ENCODE measurements around the gene UBAP1L.
"Not testable (repeated sequence)": the region's sequence is repeated elsewhere in the genome, so short reads cannot be mapped to it uniquely, and the experiment has no call there.

UBAP1L gene

DNA sequence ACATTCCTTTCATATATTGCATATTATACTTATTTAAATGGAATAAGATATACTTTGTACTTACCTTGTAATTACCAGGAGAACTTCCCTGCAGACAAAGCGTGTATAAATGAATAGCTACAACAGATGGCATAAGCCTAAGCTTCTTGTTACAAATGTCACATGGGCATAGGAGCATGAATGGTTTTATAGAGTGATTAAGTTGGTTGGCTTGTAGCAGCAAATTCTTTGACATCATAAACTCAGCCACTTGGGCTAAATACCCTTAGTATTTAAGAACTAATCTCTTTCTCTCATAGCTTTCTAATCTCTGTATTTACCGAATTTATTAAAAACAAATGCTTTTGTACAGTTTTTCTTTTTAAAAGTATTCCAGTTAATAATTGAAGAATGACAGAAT is at the start of gene UBAP1L:
UBAP1L (minus strand) TSS at position 115 of the 400 bp plus-strand sequence. CDS start 8,985 bp downstream, outside the sequence.
- DNase-seq (ENCODE audit: low read depth in 1 of 2, low spot score in 1 of 2), result no peak

DNA sequence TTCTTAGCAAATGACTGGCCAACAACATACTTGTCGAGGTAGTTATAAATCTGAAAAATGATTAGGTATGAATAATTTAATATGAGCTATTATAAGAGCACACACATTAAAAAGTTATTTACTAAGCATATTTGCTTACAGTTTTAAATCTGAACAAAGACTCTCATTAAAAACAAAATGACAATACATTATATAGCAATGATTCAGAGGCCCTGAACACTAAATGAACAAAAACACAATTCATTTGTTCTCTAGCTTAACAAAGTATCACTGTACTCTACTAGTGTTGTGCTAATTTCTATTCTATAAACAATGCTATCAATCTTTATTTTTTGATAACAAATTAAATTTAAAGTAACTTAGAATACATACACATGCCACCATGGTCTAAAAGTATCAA is 49.1 kb upstream of the UBAP1L start:
- DNase-seq (ENCODE audit: low read depth in 1 of 2, low spot score in 1 of 2), result no peak

DNA sequence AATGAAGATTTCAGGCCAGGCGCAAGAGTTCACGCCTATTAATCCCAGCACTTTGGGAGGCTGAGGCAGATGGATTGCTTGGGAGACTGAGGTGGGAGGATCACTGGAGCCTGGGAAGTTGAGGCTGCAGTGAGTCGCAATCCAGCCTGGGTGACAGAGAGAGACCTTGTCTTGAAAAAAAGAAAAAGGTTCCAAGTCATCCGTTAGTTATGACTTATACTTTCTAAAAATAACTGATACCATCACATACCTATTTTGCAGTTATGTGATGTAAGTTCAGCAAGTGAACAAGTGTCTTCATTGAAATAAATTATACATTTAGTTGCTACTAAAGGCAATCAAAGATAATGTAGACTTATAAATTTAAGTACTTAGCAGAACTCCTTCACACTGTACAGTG is 48.0 kb upstream of the UBAP1L start:
- DNase-seq (ENCODE audit: low read depth in 1 of 2, low spot score in 1 of 2), result no peak

DNA sequence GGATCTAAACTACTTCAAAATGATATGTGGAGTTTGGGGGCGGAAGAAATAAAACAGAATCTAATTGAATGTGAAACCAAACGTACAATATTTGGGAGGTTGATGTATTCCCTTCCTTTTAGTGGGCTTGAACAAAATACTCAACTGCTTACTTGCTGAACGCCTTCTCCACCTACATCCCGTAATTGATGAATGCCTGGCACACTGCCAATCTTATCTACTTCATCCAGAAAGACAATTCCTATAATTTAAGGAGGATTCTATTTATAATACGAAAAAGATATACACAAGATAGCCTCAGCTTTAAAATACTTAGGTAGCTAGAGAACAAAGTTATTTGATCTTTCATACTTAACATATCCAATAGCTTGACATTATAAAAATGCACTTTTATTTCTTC is 41.7 kb upstream of the UBAP1L start:
- DNase-seq (ENCODE audit: low read depth in 1 of 2, low spot score in 1 of 2), result no peak

DNA sequence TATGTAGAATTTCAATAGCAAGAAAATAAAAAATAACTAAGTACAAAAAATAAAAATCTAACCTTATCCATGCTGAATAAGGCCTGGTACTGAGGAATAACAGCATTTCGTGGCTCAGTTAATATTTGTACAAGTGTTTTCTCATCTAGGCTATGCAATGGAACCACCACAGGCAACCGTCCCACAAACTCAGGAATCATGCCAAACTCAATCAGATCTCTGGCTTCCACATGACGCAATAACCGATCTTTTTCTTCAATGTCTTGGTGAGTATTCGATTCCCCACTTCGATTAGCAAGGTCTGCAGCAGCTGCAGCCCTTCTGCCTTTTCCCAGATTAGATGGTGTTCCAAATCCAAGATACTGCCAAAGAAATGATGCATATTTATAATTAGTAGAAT is 39.7 kb upstream of the UBAP1L start:
- DNase-seq (ENCODE audit: low read depth in 1 of 2, low spot score in 1 of 2), result no peak

DNA sequence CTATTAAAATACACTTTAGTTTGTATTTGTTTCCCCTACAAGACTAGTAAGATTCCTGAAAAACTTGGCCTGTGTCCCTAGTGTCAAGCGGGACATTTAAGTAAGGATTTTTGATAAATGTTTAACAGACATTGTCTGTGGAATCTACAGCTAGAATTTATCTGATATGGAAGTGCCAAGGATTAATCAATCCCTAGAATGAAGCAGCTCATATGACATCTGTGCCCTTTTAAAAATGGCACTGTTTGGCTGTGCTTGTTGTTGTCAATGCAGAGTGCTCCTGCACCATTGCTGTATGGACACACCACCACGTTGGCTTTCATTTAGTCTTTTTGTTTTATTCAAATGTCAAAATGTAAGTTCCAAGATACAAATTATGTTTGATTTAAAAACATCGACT is 32.9 kb upstream of the UBAP1L start:
- DNase-seq (ENCODE audit: low read depth in 1 of 2, low spot score in 1 of 2), result no peak

DNA sequence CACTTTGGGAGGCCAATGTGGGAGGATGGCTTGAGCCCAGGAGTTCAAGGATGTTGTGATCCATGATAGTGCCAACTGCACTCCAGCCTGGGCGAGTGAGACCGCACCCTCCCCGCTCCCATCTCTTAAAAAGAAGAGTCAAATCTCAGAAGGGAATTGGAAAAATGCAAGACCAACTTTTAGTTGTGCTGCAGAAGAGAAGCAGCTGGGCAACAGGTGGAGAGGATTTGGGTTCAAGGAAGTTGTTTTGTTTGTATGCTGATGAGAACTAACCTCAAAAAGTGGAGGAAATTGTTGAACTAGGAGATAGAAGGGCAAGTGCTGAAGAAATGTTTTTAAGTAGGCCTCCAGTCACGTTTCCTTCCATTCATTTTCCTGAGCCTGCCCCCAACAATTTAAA is 31.4 kb upstream of the UBAP1L start:
- no peak for DNase-seq (ENCODE audit: low read depth in 1 of 2, low spot score in 1 of 2)

DNA sequence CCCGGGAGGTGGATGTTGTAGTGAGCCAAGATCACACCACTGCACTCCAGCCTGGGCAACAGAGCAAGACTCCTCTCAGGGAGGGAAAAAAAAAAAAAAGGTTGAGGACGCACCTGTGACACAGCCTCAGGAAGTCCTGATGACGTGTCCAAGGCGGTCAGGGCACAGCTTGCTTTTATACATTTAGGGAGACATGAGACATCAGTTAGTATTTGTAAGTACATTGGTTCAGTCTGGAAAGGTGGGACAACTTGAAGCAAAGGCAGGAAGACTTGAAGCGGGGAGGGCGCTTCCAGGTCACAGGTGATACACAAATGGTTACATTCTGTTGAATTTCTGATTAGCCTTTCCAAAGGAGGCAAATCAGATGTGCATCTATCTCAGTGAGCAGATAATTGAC is 23.6 kb upstream of the UBAP1L start:
- DNase-seq (ENCODE audit: low read depth in 1 of 2, low spot score in 1 of 2), result not testable (repeated sequence)

DNA sequence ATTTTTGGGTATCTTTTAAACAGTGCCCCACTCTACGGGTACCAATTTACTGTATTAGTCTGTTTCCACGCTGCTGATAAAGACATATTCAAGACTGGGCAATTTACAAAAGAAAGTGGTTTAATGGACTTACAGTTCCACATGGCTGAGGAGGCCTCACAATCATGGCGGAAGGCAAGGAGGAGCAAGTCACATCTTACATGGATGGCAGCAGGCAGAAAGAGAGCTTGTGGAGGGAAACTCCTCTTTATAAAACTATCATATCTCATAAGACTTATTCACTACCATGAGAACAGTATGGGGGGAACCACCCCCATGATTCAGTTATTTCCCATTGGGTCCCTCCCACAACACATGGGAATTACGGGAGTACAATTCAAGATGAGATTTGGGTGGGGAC is 22.9 kb upstream of the UBAP1L start:
- not testable (repeated sequence) for DNase-seq (ENCODE audit: low read depth in 1 of 2, low spot score in 1 of 2)

DNA sequence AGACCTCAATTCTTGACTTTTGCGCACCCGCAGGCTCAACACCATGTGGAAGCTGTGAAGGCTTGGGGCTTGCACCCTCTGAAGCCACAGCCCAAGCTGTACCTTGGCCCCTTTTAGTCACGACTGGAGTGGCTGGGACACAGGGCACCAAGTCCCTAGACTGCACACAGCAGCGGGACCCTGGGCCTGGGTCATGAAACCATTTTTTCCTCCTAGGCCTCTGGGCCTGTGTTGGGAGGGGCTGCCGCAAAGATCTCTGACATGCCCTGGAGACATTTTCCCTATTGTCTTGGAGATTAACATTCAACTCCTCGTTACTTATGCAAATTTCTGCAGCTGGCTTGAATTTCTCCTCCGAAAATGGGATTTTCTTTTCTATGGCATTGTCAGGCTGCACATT is 22.1 kb upstream of the UBAP1L start:
- DNase-seq (ENCODE audit: low read depth in 1 of 2, low spot score in 1 of 2), result not testable (repeated sequence)

DNA sequence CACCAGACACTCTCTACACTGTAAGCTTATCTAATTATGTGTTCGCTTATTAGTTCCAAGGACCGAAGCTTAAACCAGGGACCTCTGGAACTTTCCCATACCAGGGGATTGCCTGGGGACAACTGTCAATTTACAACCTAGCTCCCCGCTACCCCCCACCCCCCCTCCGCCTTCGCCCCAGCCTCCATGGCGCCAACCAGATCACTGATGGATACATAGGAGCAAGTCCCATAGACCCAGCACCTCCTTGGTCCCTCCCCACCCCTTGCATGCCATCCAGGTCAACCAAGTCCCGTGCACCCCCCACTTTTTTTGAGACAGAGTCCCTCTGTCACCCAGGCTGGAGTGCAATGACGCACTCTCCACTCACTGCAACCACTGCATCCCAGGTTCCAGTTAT is 19.5 kb upstream of the UBAP1L start:
- no peak for DNase-seq (ENCODE audit: low read depth in 1 of 2, low spot score in 1 of 2)

DNA sequence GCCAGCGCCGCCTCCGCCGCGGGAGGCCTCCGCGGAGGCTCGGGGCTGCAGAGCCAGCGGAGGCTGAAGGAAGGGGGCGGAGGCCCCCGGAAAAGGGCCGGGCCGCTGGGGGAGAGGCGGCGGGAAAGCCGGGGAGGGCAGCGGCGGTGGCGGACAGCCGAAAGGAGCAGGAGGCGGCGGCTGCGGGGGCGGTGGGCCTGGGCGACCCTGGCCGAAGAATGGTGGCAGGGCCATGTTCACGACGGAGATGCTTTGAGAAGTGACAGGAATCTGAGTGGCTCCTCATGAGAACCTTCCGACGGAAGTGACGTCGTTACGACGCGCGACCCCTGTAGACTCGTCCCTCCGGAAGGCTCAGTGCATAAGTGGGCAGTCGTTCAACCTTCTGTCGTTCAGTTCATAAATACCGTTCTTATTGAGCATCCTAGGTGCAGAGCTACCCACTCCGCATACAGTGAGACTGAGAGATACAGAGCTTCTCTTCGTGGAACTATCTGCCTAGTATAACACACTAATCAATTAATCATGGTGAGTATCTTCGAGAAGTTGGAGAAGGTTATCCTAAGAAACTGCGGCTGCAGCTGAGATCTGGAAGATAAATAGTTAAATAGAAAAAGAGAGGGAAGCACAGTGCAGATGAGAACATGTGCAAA is 18.7 kb upstream of the UBAP1L start, which contains the start of gene PDCD7:
PDCD7 (minus strand) TSS at position 261 of the 653 bp plus-strand sequence; CDS start at position 234, 27 bp downstream.
- peak; percentile 67 to 79 for DNase-seq (ENCODE audit: low read depth in 1 of 2, low spot score in 1 of 2)

DNA sequence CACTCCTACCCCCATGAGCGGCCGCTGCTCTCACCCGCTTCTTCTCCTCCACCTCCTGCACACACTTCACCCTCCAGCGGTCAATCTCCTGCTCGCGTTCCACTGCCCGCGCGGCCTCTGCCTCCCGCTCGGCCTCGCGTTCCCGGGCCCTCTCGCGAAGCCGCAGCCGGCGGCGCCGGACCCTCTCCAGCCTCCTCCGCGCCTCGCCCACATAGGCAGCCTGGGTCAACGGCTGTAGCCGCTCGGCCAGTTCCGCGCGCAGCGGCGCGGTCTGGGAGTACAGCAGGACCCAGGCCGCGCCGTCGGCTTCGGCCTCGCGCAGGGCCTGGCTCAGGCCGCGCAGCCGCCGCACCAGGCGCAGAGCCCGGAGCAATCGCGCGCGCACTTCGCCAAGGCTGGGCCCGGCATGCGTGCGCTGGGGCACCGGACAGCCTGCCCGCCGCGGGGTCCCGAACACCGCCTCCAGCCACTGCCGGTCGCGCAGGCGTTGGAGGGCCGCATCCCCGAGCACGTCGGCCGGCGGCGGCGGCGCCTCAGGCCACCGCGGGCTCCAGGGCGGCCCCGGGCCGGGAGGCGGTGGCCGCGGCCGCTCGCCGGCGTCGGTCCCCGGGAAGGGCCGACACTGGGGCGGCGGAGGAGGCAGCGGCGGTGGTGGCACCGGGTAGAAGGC is 18.0 kb upstream of the UBAP1L start:
- DNase-seq (ENCODE audit: low read depth in 1 of 2, low spot score in 1 of 2), result peak in 1 of 2 donors; percentile 2

DNA sequence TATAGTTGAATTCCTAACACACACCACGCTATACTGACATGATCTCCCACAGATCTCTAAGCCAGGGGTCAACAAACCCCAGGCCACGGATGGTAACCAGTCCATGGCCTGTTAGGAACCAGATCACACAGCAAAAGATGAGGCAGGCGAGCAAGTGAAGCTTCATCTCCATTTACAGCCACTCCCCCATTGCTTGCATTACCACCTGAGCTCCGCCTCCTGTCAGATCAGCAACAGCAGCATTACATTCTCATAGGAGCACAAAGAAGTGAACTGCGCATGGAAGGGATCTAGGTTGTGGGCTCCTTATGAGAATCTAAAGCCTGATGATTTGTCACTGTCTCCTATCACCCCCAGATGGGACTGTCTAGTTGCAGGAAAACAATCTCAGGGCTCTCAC is 15.9 kb upstream of the UBAP1L start:
- DNase-seq (ENCODE audit: low read depth in 1 of 2, low spot score in 1 of 2), result no peak

DNA sequence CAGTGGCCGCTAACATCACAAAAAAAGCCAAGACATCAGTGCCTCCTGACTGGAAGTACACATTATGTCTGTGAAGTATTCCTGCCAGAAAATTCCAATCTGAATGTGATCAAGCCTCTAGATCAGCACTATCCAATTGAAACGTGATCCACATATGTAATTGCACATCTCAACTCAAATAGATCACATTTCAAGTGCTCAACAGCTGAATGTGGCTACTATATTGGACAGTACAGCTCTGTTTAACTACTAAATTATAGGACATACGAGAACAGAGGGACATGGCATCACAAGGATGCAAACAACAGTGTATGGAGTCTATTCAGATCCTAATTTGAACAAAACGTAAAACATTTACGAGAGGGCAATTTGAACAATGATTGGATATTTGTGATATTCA is 542 bp upstream of the UBAP1L start:
- no peak for DNase-seq (ENCODE audit: low read depth in 1 of 2, low spot score in 1 of 2)

DNA sequence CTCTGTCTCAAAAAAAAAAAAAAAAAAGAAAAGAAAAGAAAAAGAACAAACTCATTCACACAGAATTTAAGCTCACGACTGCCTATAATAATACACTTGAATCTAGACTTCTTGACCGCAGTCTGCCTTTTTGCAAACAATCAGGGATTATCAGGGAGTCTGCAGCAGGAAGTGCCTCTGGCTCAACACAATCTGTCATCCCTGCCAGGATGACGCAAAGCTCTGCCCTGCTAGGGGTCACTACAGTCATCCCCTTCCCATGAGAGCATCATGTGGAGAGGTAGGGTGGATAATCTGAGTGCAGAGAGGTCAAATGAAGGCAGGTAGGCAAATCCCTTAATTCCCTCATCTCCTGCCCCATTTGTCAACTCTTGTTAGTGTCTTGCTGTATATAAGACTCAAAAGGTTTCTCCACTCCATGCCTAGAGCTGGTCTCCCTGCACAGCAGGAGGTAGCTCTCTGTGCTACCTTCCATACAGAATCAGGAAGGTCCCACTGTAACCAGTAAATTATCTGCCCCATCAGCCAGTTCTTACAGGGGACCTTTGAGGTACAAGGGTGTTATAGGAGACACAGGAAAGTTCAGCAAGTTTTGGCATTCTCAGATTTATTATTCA is 4.2 kb downstream of the UBAP1L start:
- DNase-seq (ENCODE audit: low read depth in 1 of 2, low spot score in 1 of 2), result no peak

DNA sequence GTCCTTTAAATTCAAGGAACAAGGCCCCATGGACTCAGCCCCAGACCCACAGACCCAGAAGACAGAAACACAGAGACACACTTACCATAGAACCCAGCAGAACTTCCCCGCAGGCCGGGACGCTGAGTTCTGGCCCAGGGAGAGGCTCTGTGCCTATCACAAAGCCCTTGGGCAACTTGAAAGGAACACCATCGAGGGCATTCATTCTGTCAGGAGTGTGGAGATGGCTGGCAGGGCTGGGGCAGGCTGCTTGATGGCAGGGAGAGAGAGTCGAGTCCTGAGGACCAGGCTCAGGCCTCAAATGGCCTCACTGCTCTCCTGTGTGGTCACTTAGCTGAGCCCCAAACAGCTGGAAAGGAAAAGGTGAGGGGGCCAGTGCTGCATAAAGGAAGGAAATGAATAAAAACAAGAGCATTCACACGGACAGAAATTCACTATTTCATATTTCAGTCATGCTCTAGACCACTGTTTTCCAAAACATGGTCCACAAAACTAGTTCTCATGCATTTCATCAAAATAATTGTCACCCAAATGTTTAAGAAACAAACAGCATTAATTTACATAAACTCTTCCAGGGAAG is 8.9 kb downstream of the UBAP1L start:
- DNase-seq (ENCODE audit: low read depth in 1 of 2, low spot score in 1 of 2), result no peak

DNA sequence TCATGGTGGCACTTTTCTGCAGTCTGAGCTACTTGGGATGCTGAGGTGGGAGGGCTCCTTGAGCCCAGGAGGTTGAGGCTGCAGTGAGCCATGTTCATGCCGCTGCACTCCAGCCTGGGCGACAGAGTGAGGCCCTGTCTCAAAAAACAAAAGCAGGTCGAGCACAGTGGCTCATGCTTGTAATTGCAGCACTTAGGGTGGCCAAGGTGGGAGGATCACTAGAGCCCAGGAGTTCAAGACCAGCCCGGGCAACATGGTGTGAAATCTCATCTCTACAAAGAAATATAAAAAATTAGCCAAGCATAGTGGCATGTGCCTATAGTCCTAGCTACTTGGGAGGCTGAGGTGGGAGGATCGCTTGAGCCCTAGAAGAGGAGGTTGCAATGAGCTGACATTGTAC is 10.0 kb downstream of the UBAP1L start:
- DNase-seq (ENCODE audit: low read depth in 1 of 2, low spot score in 1 of 2), result no peak

DNA sequence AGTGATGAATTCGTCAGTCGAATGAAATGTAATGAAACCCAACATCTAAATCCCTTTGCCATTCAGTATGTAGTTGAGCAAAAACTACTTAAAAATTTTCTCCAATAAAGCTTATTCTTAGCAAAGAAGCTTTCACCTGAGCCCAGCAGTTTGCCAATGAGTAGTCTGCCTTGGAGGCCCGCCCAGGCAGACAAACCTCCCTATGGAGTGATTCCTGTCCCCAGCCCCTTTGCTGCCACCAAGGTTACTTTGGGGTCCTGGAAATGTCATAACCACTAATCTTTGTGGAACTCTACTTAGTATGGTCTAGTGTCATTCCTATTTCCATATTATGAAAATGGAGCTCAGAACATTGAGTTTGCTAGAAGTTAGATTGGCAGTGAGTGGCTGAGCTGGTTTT is 12.1 kb downstream of the UBAP1L start:
- no peak for DNase-seq (ENCODE audit: low read depth in 1 of 2, low spot score in 1 of 2)

DNA sequence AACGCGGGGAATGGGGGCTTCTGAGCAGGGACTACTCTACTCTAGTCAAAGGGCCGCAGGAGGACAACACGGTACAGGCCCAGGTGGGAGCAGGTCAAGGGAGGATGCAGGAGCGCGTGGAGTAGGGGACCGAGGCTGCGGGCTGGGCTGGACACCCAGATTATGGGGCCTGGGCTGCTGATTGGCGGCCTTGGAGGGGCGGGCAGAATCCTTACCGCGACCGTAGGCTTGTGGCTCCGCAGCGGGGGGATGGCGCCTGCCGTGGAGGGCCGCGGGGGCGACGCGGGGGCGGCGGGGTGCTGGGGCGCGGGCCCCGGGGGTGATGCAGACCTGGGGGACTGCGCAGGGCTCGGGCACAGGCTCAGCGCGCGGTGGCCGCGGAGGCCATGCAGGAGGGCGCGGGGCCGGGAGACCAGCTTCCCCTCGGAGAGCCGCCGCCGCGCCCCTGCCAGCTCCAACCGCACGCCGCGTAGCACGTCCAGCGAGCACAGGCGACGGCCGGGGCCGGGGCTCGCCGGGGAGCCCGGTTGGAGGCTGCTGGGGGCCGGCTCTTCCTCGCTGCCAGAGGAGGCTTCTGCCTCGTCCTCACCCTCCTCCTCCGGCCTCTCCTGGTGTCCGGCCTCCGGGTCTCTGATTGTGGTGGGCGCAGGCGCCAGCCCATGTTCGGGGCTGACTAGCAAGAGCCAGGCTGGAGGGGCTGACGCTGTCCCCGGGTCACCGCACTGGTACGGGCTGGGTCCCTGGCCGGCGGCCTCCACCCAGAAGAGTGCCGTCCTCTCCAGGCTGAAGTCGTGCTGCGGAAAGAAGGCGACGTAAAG is 12.9 kb downstream of the UBAP1L start:
- no peak for DNase-seq (ENCODE audit: low read depth in 1 of 2, low spot score in 1 of 2)

DNA sequence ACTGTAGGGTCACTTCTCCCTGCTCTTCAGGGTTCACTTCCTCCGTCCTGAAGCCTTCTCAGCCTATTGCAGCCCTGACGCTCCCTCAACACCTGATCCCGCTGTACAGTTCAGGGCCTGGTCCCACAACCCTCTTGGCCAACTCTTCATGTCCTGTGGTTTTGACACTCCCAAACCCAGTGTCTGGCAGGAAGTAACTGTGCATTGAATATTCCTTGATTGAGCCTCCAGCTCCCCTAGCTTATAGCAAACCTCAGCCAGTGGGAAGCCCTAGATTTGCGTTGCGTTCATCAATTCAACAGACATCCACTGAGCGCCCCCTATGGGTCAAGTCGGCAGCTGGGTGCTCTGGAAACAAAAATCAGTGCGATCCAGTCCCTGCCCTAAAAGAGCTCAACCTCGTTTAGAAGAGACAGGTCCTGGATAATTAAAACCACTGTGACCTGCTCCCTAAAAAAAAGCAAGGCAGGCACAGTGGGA is 13.5 kb downstream of the UBAP1L start:
- DNase-seq (ENCODE audit: low read depth in 1 of 2, low spot score in 1 of 2), result peak in 1 of 2 donors; percentile 21

Data from activated CD4-positive, alpha-beta T cell treated with anti-CD3 and anti-CD28 coated beads, Interleukin-2, amount 50 U/mL, for 24 hours (primary cell).